CD4-positive, alpha-beta T cell treated with Interleukin-6 at 100 ng/mL for 8 hours (primary cell): ENCODE data around the gene TMEM182.

Experiments
- DNase-seq: peaks from one replicate; pipeline ENCODE4 v3.0.0-alpha.2; 2020; ENCODE audit warnings: mixed read lengths, low spot score

The TMEM182 gene

DNA sequence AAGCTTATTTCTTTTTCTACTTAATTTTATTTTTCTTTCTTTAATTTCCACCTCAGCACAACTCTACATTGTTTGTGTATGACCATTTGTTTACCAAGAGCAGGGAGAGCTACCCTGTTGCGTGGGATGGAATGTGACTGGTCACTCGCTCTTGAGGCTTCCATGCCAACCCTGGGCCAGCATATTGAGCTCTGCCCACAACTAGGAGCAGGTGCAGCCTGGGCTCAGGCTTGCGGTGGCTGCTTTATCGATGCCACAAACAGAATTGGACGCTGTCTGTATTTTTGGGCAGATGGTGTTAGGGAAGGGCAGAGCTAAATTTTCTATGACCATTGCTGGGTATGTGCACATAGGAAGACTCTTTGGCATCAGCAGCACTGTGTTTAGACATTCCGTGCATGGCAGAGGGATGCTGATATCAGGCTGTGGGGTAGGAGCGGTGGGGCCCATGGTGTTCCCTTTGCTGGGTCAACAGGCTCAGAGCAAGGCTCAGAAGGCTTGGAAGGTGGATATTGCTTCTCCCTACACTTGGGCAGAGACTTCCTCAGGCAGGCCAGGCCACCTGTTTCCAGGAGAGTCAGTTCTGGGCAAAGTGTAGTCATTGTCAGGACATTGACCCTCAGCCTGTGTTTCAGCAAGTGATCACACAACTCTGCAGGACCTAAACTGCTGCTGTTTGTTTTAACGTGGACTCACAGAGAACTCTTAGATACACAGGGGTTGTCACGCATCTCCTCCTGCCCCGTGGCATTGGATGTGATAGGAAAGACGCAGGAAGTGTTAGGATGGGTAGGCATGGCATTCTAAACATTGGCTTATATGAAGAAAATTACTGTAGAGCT, 40.2 kb downstream of the TMEM182 start:
- DNase-seq = no peak

DNA sequence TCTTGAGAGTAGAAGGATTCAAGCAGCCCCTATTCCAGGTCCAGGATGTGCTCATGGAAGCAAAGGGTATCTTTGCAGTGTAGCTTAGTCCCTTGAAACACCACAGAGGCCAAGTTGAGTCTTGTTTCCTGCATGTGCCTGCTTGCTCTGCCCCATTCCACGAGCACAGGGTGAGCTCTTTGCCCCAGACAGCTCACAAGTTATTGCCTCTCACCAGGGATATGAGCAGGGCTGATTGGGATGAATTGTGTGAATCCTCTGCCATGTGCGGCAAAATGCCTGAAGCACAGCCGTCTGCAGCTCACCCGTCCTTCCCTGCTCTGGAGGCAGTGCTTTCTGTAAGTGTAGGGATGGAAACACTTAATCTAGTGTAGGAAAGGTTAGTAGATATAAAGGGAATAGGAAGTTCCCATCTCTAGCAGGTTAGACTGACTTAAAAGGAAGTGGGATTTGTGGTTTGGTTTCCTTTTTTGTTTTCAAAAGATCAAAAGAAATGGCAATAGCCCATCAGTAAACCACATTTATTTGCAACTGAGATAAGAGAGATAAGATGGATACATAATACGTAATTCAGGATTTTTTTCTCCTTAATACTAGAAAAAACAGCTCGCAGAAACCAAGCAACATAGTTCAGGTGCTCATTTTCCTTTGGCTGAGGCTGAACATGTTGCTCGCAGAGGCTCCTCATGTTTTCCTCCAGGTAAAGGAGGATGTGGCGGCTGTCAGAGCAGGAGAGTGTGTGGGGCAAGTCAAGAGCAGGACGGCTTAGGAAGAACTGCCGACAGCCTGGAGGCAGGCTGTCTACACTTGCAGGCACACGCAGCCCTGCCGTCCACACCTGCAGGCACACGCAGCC, 41.4 kb downstream of the TMEM182 start:
- DNase-seq = no peak

DNA sequence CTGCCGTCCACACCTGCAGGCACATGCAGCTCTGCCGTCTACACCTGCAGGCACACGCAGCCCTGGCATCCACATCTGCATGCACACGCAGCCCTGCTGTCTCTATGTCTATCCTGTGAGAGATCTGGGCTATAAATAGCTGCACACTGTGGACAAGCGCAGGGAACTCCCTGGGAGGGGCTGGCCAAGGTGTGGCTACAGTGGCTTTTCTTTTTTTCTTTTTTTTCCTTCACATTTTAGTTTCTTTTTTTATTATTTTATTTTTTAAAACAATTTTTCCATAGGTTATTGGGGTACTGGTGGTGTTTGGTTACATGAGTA, 42.0 kb downstream of the TMEM182 start:
- no peak for DNase-seq

- DNase-seq = no peak
These were observed 44.5 kb downstream of the TMEM182 start for GRCh38 chr2:102806250-102806837.

DNA sequence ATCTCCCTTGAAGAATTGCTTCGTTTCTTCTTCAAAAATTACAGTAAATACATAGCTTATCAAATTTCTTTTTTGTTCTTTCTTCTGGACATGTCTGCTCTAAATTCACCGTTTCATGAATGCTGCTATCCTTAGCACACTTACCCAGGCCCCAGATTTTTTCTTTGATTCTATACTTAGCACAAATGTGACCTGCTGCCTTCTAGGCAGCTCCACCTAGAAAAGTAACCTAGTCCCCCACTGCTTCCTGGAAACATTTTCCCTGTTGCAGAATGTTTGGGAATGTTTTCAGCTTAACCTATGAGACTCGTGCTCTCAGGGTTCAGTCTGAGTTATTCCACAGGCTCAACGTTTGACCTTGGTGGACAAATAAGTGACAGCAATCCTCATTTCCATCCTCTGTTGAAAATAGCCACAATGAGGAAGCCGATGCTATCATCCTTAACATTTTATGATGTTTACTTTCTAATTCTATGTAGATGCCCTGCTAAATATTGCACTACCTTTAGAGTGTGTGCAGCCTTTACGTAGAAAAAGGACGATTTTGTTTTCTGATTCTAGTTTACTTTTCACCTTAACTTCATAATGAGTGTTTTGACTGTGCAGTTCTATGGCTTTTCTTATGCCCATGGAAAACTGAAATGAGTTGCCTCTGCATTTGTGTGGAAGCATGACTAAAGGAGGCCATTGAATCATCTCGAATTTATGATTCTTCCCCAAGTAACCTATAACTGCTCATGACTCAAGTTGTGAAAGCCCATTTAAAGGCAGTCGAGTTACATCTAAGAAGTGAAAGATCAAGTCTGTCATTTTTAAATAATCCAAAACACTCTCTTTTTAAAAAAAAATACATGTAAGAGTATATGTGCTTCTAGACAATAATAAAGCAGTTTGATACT, 47.7 kb downstream of the TMEM182 start:
- DNase-seq = no peak

DNA sequence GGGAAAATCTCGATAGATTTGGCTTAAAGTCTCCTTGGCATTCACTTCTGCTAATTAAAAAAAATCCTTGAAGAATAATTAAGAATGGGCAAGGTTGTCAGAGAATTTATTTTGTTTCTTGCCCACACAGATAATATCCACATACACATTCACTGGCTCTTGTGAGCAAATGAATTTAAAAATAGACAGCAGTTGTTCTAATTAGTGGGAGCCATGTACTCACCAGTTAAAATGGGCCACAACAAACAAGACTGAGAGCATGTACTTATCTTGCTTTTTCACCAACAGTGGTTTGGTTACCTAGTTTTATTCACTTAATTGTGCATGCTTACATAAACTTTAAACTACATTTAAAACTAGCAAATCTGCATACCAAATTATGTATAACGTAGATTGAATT, 53.5 kb downstream of the TMEM182 start:
- DNase-seq = no peak

DNA sequence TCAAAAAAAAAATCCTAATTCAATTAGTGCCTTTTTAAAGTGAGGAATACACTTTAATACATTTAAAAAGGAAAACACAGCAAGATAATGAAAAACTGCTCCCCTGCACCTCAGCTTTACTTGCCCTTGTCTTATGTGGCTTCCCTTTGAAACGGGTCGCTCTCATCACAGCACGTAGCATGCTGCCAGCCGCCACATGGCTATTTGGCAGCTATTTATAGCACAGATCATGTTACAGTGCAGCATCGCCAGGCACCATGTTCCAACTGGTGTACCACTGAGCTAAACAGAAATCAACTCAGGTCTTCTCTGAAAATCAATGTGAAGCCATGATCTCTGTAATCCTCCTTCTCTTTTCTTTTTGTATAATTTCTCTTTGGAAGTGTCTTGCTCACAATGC, 65.1 kb downstream of the TMEM182 start:
- DNase-seq = no peak

DNA sequence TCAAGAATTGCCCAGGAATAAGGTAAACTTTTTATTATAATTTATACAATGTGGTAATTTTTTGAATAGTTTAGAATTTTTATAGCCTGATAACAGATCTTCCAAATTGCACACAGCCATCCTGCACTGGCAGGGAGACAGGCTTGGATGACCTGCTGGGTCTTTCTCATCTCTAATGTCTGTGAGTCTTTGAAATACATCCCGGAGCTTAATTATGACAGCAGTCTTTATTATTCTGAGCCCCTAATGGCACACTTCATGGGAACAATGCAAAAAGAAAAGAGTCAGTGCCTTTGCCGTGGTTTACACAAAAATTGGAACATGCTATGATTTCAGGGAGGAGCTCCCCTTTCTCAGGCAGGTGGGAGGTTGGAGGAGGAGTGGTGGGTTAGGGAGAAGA, 71.0 kb downstream of the TMEM182 start:
- DNase-seq = no peak

- no peak for DNase-seq
These were observed 72.9 kb downstream of the TMEM182 start for GRCh38 chr2:102834523-102835273.

- DNase-seq = no peak
These were observed 75.9 kb downstream of the TMEM182 start for GRCh38 chr2:102837626-102838198.

DNA sequence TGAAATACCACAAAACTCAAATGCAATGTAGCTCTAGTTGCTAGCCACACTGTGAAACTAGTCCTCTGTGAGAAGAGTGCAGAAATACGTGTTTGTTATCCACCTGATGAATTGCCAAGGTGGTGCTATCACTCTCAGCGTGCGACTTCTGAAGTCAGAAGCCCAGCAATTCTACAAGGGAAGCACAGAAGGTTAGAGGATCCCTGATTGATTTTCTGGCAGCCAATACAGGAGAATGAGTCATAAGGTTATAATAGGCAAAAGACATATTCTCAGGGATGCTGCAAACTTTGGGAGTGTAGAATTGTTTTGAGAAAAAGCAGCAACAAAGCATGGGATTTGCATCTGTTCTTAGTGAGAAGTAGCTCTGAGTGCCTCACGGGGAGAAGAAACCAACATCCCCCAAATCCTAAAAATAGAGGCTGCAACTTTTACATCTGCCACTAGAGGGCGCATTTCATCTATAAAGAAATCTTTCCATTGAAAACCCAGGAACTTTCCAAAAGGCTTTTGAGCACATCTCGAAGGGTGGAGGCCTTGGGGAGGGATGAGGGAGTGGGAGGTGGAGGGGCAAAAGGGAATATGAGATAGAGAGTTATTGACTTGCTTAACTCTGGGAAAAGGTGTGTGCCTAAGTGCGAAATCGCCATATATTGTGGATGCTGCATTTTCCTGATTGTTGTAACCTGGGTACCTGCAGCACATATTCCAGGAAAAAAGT, 78.0 kb downstream of the TMEM182 start:
- DNase-seq = peak; percentile 17

GRCh38 chr2:102841107-102841840, 79.4 kb downstream of the TMEM182 start:
- DNase-seq = no peak

DNA sequence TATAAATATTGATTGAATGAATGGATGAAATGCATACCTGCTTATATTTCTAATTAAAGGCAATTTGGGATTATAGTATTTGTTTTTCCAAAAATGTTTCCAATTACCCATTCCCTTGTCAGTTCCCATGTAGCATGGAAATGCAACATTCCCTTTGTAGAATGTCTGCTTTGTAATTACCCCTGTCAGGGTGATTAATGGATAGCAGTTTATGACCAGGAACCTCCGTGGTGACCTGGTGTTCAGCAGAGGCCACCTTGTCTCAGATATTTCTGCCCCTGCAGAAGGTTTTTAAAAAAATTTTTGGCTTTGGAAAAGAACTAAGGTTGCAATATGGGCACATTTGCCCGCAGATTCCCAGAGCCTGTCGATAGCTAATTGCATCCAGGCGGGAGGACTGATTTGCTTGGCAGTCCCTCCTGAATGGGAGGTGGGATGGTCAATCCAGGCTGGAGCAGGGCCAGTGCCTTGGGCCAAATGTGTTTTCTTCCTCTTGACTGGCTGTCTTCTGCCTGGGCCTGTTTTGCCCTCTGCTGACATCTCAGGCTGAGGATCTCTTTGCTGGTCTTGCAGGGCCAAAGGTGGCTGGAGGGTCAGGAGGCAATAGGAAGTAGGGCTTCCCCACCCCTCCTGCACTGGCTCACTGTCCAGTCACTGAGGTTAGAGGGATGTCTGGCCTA, 82.1 kb downstream of the TMEM182 start:
- no peak for DNase-seq

- DNase-seq = no peak
These were observed 83.1 kb downstream of the TMEM182 start for GRCh38 chr2:102844911-102845310.

DNA sequence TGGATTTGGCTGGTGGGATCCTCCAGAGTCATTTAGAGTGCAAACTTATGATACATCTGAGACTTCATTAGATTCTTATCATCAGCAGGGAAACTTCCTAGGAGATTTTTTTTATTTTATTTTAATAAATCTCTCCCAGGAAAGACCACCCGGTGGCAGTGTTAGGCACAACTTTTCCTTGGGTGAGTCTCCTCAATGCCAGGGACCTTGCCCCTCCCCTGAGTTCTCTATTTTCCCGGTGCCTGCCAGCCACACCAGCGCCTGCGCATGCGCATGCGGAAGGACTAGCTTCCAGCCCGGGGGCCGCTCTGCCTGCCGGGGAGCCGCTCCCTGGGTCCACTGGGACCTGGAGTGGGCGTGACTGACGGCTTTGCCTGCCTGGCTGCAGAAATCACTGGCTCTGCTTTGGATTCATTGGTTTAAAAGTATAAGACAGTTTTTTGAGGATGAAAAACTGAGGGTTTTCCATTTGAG, 86.6 kb downstream of the TMEM182 start:
- no peak for DNase-seq

- no peak for DNase-seq
These were observed 89.1 kb downstream of the TMEM182 start for GRCh38 chr2:102850888-102851287.

GRCh38 chr2:102852867-102853266, 91.0 kb downstream of the TMEM182 start:
- no peak for DNase-seq
